HG03342 (cell line): ENCODE data around the gene SYS1.

Experiments
- ATAC-seq: cut with Tn5 transposase; IDR thresholded peaks from one replicate; pipeline ENCODE4 v1.9.1; 2021; ENCODE audit warnings: mild to moderate bottlenecking, moderate library complexity; ENCODE audit not compliant: unreplicated experiment

Gene SYS1

GRCh38 chr20:45378191-45378590 is 15.2 kb downstream of the SYS1 start, which contains the start of gene TP53TG5:
TSS of gene TP53TG5 (minus strand) at chr20:45378325. CDS start at chr20:45378236, 89 bp downstream.
- ATAC-seq: no peak

GRCh38 chr20:45387274-45387673 is 24.3 kb downstream of the SYS1 start:
- no peak for ATAC-seq

- no peak for ATAC-seq
Measured at GRCh38 chr20:45390931-45391330, 28.0 kb downstream of the SYS1 start.

DNA sequence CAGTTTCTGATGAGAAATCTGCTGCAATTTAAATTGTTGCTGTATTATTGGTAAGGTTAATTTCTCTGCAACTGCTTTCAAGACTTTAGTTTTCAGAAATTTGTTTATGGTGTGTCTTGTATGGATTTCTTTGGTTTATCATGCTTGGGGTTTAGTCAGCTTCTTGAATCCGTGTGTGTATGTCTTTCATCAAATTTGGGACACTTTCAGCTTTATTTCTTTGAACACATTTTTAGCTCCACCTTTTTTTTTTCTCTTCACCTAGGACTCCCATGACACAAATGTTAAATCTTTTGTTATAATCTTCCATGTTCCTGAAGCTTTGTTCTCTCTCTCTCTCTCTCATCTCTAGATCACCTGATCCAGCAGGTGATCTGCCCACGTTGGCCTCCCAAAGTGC is 28.6 kb downstream of the SYS1 start:
- ATAC-seq: no peak

- ATAC-seq: no peak
Measured at GRCh38 chr20:45392733-45393132, 29.8 kb downstream of the SYS1 start.

DNA sequence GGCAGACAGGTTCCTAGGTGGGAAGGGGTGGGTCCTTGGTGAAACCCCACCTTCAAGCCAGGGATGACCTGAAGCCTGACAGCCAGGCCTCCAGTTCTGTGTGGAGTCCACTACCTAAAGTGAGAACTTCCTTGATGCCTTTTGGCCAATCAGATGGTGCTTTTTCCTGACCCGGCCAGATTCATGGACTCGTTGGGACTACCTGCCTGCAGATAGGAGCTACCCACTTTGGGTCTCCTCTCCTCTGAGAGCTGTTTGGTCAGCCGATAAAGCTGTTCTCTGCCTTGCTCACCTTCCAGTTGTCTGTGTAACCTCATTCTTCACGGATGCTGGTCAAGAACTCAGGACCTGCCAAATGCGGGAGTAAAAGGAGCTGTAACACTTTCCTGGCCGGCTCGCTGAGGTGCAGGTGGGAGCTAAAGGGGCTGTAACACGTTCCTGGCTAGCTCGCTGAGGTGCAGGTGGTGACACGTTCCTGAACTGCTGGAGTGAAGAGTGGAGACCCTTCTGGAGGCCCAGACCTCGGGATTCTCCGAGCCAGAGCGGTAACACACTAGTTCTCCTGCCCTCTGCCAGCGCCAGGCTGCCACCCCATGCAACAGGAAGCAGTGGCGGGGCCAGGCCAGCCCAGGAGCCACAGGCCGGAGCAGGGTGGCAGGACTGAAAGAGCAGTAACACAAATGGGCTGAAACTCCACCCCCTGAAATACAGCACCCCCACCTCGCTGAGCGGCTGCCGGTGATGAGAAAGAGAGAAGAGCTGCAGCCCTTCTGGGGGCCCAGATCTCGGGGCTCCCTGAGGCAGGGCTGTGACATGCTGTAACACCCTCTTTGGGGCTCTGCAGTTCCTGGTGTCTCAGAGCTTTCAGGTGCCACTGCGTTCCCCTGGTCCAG is 31.5 kb downstream of the SYS1 start:
- no peak for ATAC-seq

GRCh38 chr20:45395114-45395415 is 32.1 kb downstream of the SYS1 start:
- no peak for ATAC-seq

- ATAC-seq: no peak
Measured at GRCh38 chr20:45399018-45399417, 36.1 kb downstream of the SYS1 start.

DNA sequence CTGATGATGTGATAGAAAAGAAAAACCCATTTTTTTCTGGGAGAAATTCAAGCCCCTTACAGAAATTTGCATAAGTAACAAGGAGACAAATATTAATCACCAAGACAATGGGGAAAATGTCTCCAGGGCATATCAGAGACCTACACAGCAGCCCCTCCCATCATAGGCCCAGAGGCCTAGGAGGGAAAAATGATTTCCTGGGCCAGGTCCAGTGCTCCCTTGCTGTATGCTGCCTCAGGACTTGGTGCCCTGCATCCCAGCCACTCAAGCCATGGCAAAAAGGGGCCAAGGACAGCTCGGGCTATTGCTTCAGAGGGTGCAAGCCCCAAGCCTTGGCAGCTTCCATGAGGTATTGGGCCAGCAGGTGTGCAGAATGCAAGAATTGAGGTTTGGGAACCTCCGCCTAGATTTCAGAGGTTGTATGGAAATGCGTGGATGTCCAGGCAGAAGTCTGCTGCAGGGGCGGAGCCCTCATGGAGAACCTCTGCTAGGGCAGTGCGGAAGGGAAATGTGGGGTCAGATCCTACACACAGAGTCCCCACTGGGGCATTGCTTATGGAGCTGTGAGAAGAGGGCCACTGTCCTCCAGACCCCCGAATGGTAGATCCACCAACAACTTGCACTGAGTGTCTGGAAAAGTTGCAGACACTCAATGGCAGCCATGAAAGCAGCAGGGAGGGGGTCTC is 37.5 kb downstream of the SYS1 start:
- ATAC-seq: no peak

DNA sequence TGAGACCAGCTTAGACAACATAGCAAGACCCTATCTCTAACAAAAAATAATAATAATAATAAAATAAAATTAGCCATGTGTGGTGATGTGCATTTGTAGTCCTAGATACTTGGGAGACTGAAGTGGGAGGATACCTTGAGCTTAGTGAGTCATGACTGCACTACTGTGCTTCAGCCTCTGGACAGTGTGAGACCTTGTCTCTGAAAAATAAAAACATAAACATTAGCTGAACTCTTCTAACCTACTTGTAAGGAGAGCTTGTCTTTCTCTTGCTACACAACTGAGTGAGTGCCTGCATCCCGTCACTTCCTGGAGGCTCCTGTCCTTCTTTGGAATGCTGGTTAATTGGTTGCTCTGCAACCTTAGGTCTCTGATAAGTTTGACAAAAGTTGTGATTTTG is 40.0 kb downstream of the SYS1 start:
- no peak for ATAC-seq

DNA sequence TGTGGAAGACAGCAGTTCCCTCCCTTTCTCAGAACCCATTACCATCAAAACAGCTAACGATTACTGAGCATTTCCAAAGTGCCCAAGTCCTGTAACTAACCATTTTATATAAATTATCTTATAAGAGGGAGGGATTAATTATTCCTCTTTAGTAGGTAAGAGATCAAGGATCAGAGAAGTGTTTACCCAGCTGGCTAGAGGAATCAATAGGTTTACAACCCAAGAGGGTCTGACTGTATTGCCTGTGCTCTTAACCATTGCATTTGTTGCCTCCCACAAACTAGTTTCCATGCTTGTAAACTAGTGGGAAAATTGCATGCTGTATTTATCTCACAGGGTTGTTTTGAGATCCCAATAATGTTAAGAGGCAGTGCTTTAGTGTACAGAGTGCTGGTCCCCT is 41.5 kb downstream of the SYS1 start:
- ATAC-seq: no peak

- no peak for ATAC-seq
Measured at GRCh38 chr20:45405571-45406259, 42.8 kb downstream of the SYS1 start.

DNA sequence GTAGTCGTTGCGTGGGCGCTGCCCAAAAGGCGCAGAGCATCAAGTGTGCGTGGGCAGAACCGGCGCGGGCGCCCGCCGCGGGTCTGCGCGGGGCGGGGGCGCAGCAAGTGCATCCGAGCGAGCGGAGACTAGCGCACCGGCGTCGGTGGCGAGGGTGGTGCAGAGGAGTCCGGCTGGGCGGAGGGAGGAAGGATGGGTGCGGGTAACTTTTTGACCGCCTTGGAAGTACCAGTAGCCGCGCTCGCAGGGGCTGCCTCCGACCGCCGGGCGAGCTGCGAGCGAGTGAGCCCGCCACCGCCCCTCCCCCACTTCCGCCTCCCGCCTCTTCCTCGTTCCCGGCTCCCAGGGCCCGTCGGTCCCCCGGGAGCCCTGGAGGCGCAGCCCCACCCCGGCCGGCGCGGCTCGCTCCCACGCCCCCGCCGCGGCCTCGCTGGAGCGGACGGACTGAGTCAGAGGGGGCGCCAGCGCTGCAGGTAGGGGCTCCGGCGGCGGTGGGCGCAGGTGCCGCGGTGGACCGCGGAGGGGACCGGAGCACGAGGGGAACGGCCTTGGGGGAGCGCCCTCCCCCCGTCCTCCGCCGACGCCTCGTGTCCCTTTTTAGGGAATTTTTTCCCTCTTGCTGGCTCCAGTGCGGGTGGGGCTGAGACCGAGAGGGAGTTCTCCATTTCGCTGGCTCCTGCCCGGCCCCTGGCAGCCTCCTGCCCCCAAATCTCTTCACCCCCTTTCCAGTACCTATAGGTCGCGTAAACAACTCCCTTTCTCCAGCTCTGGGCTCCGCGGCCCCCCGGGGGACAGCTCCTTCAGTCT is 43.5 kb downstream of the SYS1 start:
- no peak for ATAC-seq

- ATAC-seq: no peak
Measured at GRCh38 chr20:45407067-45407745, 44.2 kb downstream of the SYS1 start.

GRCh38 chr20:45407783-45408645 is 45.1 kb downstream of the SYS1 start, which contains the start of gene DBNDD2:
TSS of gene DBNDD2 (plus strand) at chr20:45408289. CDS start at chr20:45408468, 179 bp downstream.
- ATAC-seq: no peak

DNA sequence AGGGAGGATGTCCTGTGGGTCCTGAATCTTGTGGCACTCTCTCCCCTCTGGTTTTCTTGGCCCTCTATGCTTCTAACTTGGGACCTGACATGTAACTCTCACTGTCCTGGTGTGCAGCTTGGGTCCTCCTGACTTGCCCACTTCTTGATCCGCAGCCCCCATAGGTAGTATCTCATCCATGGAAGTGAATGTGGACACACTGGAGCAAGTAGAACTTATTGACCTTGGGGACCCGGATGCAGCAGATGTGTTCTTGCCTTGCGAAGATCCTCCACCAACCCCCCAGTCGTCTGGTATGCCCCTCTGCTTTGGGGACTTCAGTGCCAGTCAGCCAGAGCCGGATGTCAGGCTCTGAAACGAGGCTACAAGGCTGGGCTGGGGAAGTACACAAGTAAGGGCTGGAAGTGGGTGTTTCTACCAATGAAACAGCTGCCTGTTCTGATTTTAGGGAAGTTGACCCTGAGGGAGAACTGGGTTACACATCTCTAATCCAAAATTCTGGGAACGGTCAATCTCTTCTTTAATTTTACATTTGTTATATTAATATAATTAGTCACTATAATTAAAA is 45.8 kb downstream of the SYS1 start:
- no peak for ATAC-seq

- ATAC-seq: no peak
Measured at GRCh38 chr20:45409521-45410272, 46.7 kb downstream of the SYS1 start.

GRCh38 chr20:45410887-45411286 is 47.9 kb downstream of the SYS1 start:
- no peak for ATAC-seq
